Activated naive CD4-positive, alpha-beta T cell treated with anti-CD3 and anti-CD28 coated beads, Interleukin-2, amount 10 ng/mL, durations not matched to agents 7 days and 5 days (primary cell): ENCODE measurements around the gene ASB10.

Experiments used
- CTCF ChIA-PET: fragments of 350-600 bp; sonication (Branson Sonifier 250); formaldehyde crosslinking; loops from one replicate; lab custom pipeline; 2021; ENCODE audit warnings: antibody characterized with exemption; lab: Charles Lee
- DNase-seq: peaks from one replicate; pipeline ENCODE4 v3.0.0-alpha.2; 2020
- H3K27ac Mint-ChIP-seq: one replicate; pipeline ENCODE4 v1.8.0; 2021; ENCODE audit warnings: mild to moderate bottlenecking, moderate library complexity, mixed read lengths
- H3K27me3 Mint-ChIP-seq: one replicate; pipeline ENCODE4 v1.8.0; 2021; ENCODE audit warnings: mild to moderate bottlenecking, mixed read lengths
- H3K36me3 Mint-ChIP-seq: one replicate; pipeline ENCODE4 v1.8.0; 2021; ENCODE audit warnings: mixed read lengths
- H3K4me1 Mint-ChIP-seq: one replicate; pipeline ENCODE4 v1.8.0; 2021; ENCODE audit warnings: mixed read lengths
- H3K4me3 Mint-ChIP-seq: one replicate; pipeline ENCODE4 v1.8.0; 2021; ENCODE audit warnings: mild to moderate bottlenecking, moderate library complexity, mixed read lengths
- H3K9me3 Mint-ChIP-seq: one replicate; pipeline ENCODE4 v1.8.0; 2021; ENCODE audit warnings: mixed read lengths

Gene ASB10

GRCh38 chr7:151137076-151137675 is 49.9 kb downstream of the ASB10 start:
- H3K4me3 Mint-ChIP-seq, result no peak overlapping the region
- no peaks in the 10 kb centered on the region for H3K27me3 Mint-ChIP-seq
- no peaks in the 10 kb centered on the region for H3K9me3 Mint-ChIP-seq
- DNase-seq, result peak; percentile 19
- H3K27ac Mint-ChIP-seq, result no peak overlapping the region
- CTCF ChIA-PET, result no interaction called here
- no peaks in the 10 kb centered on the region for H3K4me1 Mint-ChIP-seq
- no peaks in the 10 kb centered on the region for H3K36me3 Mint-ChIP-seq

GRCh38 chr7:151135866-151136843 is 50.9 kb downstream of the ASB10 start:
- H3K9me3 Mint-ChIP-seq, result no peaks in the 10 kb centered on the region
- no peak overlapping the region for H3K4me3 Mint-ChIP-seq
- no peaks in the 10 kb centered on the region for H3K27me3 Mint-ChIP-seq
- CTCF ChIA-PET, result interaction anchor here (0.7 kb wide), 1 partner anchor 26 kb away, joined by 3 read pairs; no protein-coding TSS in a partner anchor
- no peaks in the 10 kb centered on the region for H3K4me1 Mint-ChIP-seq
- no peak overlapping the region for H3K27ac Mint-ChIP-seq
- no peaks in the 10 kb centered on the region for H3K36me3 Mint-ChIP-seq
- no peak for DNase-seq

- no peak overlapping the region for H3K4me3 Mint-ChIP-seq
- no peak for DNase-seq
- no peak overlapping the region for H3K27ac Mint-ChIP-seq
- CTCF ChIA-PET, result no interaction called here
- H3K9me3 Mint-ChIP-seq, result no peaks in the 10 kb centered on the region
- no peaks in the 10 kb centered on the region for H3K36me3 Mint-ChIP-seq
- no peaks in the 10 kb centered on the region for H3K4me1 Mint-ChIP-seq
- H3K27me3 Mint-ChIP-seq, result no peaks in the 10 kb centered on the region
Measured at GRCh38 chr7:151135525-151135845, 51.6 kb downstream of the ASB10 start.

GRCh38 chr7:151134743-151135524 is 52.1 kb downstream of the ASB10 start:
- DNase-seq, result no peak
- CTCF ChIA-PET, result no interaction called here
- no peaks in the 10 kb centered on the region for H3K9me3 Mint-ChIP-seq
- H3K27me3 Mint-ChIP-seq, result no peaks in the 10 kb centered on the region
- H3K36me3 Mint-ChIP-seq, result no peaks in the 10 kb centered on the region
- H3K4me1 Mint-ChIP-seq, result peaks cover 3% of the 10 kb centered on the region
- H3K27ac Mint-ChIP-seq, result no peak overlapping the region
- no peak overlapping the region for H3K4me3 Mint-ChIP-seq

GRCh38 chr7:151133986-151134742 is 52.9 kb downstream of the ASB10 start:
- Mint-ChIP-seq H3K4me3 (no peak overlapping the region), H3K4me1 (peaks cover 3% of the 10 kb centered on the region), H3K36me3 (no peaks in the 10 kb centered on the region), H3K27me3 (no peaks in the 10 kb centered on the region), H3K27ac (no peak overlapping the region), H3K9me3 (no peaks in the 10 kb centered on the region)
- CTCF ChIA-PET, result no interaction called here
- DNase-seq, result no peak

GRCh38 chr7:151133266-151133985 is 53.6 kb downstream of the ASB10 start:
- CTCF ChIA-PET, result interaction anchor here (1.5 kb wide), 1 partner anchor 9 kb away, joined by 6 read pairs; no protein-coding TSS in a partner anchor
- Mint-ChIP-seq H3K36me3 (no peaks in the 10 kb centered on the region), H3K27me3 (no peaks in the 10 kb centered on the region), H3K4me1 (peaks cover 3% of the 10 kb centered on the region), H3K27ac (no peak overlapping the region), H3K9me3 (no peaks in the 10 kb centered on the region), H3K4me3 (no peak overlapping the region)
- no peak for DNase-seq

- no peak for DNase-seq
- Mint-ChIP-seq H3K27me3 (no peaks in the 10 kb centered on the region), H3K9me3 (no peaks in the 10 kb centered on the region), H3K4me3 (no peak overlapping the region), H3K27ac (no peak overlapping the region), H3K36me3 (no peaks in the 10 kb centered on the region), H3K4me1 (peaks cover 3% of the 10 kb centered on the region)
- CTCF ChIA-PET, result interaction anchor here (1.5 kb wide), 1 partner anchor 9 kb away, joined by 6 read pairs; no protein-coding TSS in a partner anchor
Measured at GRCh38 chr7:151132461-151133205, 54.4 kb downstream of the ASB10 start.

GRCh38 chr7:151131592-151132293 is 55.3 kb downstream of the ASB10 start:
- H3K4me1 Mint-ChIP-seq, result peaks cover 3% of the 10 kb centered on the region

GRCh38 chr7:151131224-151131591 is 55.8 kb downstream of the ASB10 start:
- H3K4me1 Mint-ChIP-seq, result peaks cover 3% of the 10 kb centered on the region
- H3K4me3 Mint-ChIP-seq, result no peak overlapping the region
- no peaks in the 10 kb centered on the region for H3K9me3 Mint-ChIP-seq
- no peak for DNase-seq
- no peaks in the 10 kb centered on the region for H3K36me3 Mint-ChIP-seq
- CTCF ChIA-PET, result interaction anchor here (1.2 kb wide), 1 partner anchor 19 kb away, joined by 3 read pairs; no protein-coding TSS in a partner anchor
- H3K27me3 Mint-ChIP-seq, result no peaks in the 10 kb centered on the region
- H3K27ac Mint-ChIP-seq, result no peak overlapping the region

More at GRCh38 chr7:151131592-151132293, 55.3 kb downstream of the ASB10 start:
- DNase-seq, result no peak
- Mint-ChIP-seq H3K27me3 (no peaks in the 10 kb centered on the region), H3K4me3 (no peak overlapping the region), H3K27ac (no peak overlapping the region), H3K36me3 (no peaks in the 10 kb centered on the region), H3K9me3 (no peaks in the 10 kb centered on the region)
- CTCF ChIA-PET, result interaction anchor here (1.2 to 1.5 kb wide), 2 partner anchors 8 to 19 kb away, joined by 3 to 6 read pairs; no protein-coding TSS in a partner anchor

GRCh38 chr7:151130741-151131157 is 56.3 kb downstream of the ASB10 start:
- DNase-seq, result no peak
- H3K4me1 Mint-ChIP-seq, result peaks cover 3% of the 10 kb centered on the region
- H3K4me3 Mint-ChIP-seq, result no peak overlapping the region
- H3K27me3 Mint-ChIP-seq, result peaks cover under 1% of the 10 kb centered on the region
- no peaks in the 10 kb centered on the region for H3K36me3 Mint-ChIP-seq
- H3K27ac Mint-ChIP-seq, result no peak overlapping the region
- H3K9me3 Mint-ChIP-seq, result no peaks in the 10 kb centered on the region
- CTCF ChIA-PET, result interaction anchor here (1.2 kb wide), 1 partner anchor 18 kb away, joined by 3 read pairs; no protein-coding TSS in a partner anchor

- Mint-ChIP-seq H3K27ac (no peak overlapping the region), H3K4me1 (peaks cover 3% of the 10 kb centered on the region), H3K4me3 (no peak overlapping the region), H3K27me3 (peaks cover 5% of the 10 kb centered on the region), H3K9me3 (no peaks in the 10 kb centered on the region), H3K36me3 (no peaks in the 10 kb centered on the region)
- no peak for DNase-seq
- CTCF ChIA-PET, result interaction anchor here (1.4 kb wide), 1 partner anchor 158 kb away, joined by 3 read pairs; no protein-coding TSS in a partner anchor
Measured at GRCh38 chr7:151129960-151130591, 57.0 kb downstream of the ASB10 start.
